Caco-2 (cell line): ENCODE data around the gene PF4V1. TPM values are rescaled to one million over a fixed set of nuclear protein-coding genes. Genes with fewer than 3 reads are reported as not detected.

Source experiments
- BruUV-seq: library from RNA; stranded (reverse); fragments of 400-500 nt; replicated peaks from 2 replicates; lab custom pipeline; 2021; lab: Mats Ljungman, UMichigan
- CTCF ChIA-PET: fragments of 300-600 bp; sonication (Branson Sonifier 250); formaldehyde crosslinking; loops from one replicate; lab custom pipeline; 2022; ENCODE audit warnings: antibody characterized with exemption; lab: Charles Lee
- POLR2A ChIA-PET: fragments of 300-600 bp; sonication (Branson Sonifier 250); formaldehyde crosslinking; loops from one replicate; lab custom pipeline; 2022; ENCODE audit warnings: antibody characterized with exemption; lab: Charles Lee
- DNase-seq, 2 experiments: peaks; one replicate each; pipeline versions ENCODE4 v3.0.0 to v3.0.0-alpha.2; 2020 to 2022
- H3K27me3 ChIP-seq: replicated peaks from 2 replicates; pipeline ENCODE4 v1.6.0; 2011; ENCODE audit warnings: low read length; ENCODE audit not compliant: control insufficient read depth, insufficient read depth
- H3K36me3 ChIP-seq: 2 replicates; pipeline ENCODE4 v1.5.1; 2011; ENCODE audit warnings: low read length; ENCODE audit not compliant: control insufficient read depth, insufficient read depth
- H3K4me1 ChIP-seq: fragments of 250-450 bp; sonication (Bioruptor Pico); 2 replicates; pipeline ENCODE4 v1.5.1; 2020; ENCODE audit warnings: mild to moderate bottlenecking
- H3K4me3 ChIP-seq: 2 replicates; pipeline ENCODE4 v1.5.1; 2011; ENCODE audit warnings: low read depth, mild to moderate bottlenecking, control low read depth, low read length
- H3K9me3 ChIP-seq: fragments of 250-450 bp; sonication (Bioruptor Pico); 2 replicates; pipeline ENCODE4 v1.5.1; 2020; ENCODE audit warnings: mild to moderate bottlenecking, moderate library complexity
- H3K27ac Mint-ChIP-seq: one replicate; pipeline ENCODE4 v1.8.0; 2022; ENCODE audit warnings: mixed read lengths; ENCODE audit not compliant: unreplicated experiment
- H3K27me3 Mint-ChIP-seq: one replicate; pipeline ENCODE4 v1.8.0; 2022; ENCODE audit warnings: mixed read lengths; ENCODE audit not compliant: insufficient read depth, unreplicated experiment
- H3K36me3 Mint-ChIP-seq: one replicate; pipeline ENCODE4 v1.8.0; 2022; ENCODE audit warnings: mild to moderate bottlenecking, mixed read lengths; ENCODE audit not compliant: insufficient read depth, unreplicated experiment
- H3K4me1 Mint-ChIP-seq: one replicate; pipeline ENCODE4 v1.8.0; 2022; ENCODE audit warnings: low read depth, mixed read lengths; ENCODE audit not compliant: unreplicated experiment
- H3K4me3 Mint-ChIP-seq: one replicate; pipeline ENCODE4 v1.8.0; 2022; ENCODE audit warnings: mild to moderate bottlenecking, moderate library complexity, mixed read lengths; ENCODE audit not compliant: unreplicated experiment
- H3K9me3 Mint-ChIP-seq: one replicate; pipeline ENCODE4 v1.8.0; 2022; ENCODE audit warnings: mixed read lengths; ENCODE audit not compliant: unreplicated experiment
- CTCF ChIP-seq, 2 experiments: fragments of 200-600 bp in 1 of 2; IDR thresholded peaks; 1 replicate in 1 of 2; 2 replicates in 1 of 2; pipeline versions ENCODE4 v1.5.1 to v1.8.0; 2011 to 2022; ENCODE audit warnings: antibody characterized with exemption in 1 of 2, control low read depth in 1 of 2, inconsistent platforms in 1 of 2, low read depth in 1 of 2, low read length in 1 of 2, mild to moderate bottlenecking in 1 of 2, moderate library complexity in 1 of 2; ENCODE audit not compliant: insufficient read depth in 1 of 2, severe bottlenecking in 1 of 2, unreplicated experiment in 1 of 2
- intact Hi-C: fragments of 100-400 bp; cut with micrococcal nuclease; formaldehyde crosslinking; loops from one replicate; pipeline ENCODE4 v1.10.0; 2022; ENCODE audit not compliant: unreplicated experiment
- total RNA-seq: library from RNA; stranded (reverse); gene quantifications from 2 replicates; pipeline ENCODE4 v1.2.3, GENCODE V29; 2022

Gene PF4V1
- total RNA-seq, 1 experiment from 2014 or later, result not detected

DNA sequence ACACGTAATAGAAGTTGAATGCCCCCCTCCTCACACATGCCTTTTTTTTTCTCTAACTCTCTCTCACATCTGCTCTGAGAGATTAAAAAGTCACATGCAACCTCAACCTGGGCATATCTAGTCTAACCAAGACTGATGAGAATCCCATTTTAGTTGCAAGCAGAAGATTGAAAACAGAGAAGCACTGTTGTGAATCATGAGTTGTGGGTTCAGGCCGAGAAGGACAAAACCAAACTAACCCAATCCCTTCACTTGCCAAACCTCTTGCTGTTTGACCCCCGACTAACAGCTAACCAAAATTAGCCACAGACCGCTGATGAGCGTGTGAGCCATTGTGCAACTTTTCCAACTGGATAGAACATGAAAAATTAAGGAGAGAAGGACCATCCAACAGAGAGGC is 47.9 kb downstream of the PF4V1 start:
- Histone ChIP-seq H3K4me3 (no peak overlapping the region), H3K4me1 (peaks cover 4% of the 10 kb centered on the region), H3K36me3 (no peaks in the 10 kb centered on the region), H3K27me3 (no peaks in the 10 kb centered on the region), H3K9me3 (no peaks in the 10 kb centered on the region)
- CTCF ChIA-PET, result no interaction called here
- POLR2A ChIA-PET, result no interaction called here
- Mint-ChIP-seq H3K9me3 (no peaks in the 10 kb centered on the region), H3K27ac (no peak overlapping the region), H3K36me3 (no peaks in the 10 kb centered on the region), H3K4me1 (no peaks in the 10 kb centered on the region), H3K27me3 (no peaks in the 10 kb centered on the region), H3K4me3 (no peak overlapping the region)
- no peak for TF ChIP-seq CTCF (IDR thresholded peaks at IDR 0.05; ENCODE audit: insufficient read depth in 1 of 2, low read depth in 1 of 2, low read length in 1 of 2, severe bottlenecking in 1 of 2, unreplicated experiment in 1 of 2)
- no peak for DNase-seq
- intact Hi-C loops, result no loop called here
- no TSS peak for BruUV-seq

DNA sequence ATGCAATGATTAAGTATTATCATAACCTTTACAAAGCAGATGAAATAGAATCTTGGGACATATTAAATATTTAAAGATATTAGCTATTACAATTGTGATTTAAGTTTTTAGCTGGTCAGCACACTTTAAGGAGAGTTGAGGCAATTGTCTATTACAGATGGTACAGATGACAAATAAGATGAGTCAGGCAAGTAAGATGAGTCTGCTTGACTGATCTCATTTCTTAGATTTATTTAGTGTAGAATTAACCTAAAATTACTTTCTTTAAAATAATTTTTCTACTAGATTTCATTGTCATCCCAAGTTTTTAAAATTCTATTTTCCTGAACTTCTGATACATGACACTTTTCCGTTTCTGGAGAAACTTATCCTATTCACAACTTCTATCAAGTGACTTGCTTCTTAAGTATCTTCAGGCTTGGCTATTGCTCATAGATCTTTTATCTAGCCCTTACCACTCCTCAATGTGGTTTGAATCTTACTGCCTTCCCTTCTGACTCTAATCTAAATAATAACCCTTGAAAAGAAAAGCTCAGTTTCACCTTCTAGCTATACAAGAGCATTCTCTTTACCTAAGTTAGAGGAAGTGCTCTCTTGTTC is 49.0 kb downstream of the PF4V1 start:
- no peaks in the 10 kb centered on the region for H3K36me3 Mint-ChIP-seq
- Histone ChIP-seq H3K4me3 (no peak overlapping the region), H3K27me3 (no peaks in the 10 kb centered on the region), H3K4me1 (no peaks in the 10 kb centered on the region), H3K9me3 (no peaks in the 10 kb centered on the region), H3K36me3 (no peaks in the 10 kb centered on the region)
- ChIA-PET POLR2A (no interaction called here), CTCF (no interaction called here)
- no peak overlapping the region for H3K4me3 Mint-ChIP-seq
- no peak overlapping the region for H3K27ac Mint-ChIP-seq
- H3K9me3 Mint-ChIP-seq, result no peaks in the 10 kb centered on the region
- no peaks in the 10 kb centered on the region for H3K4me1 Mint-ChIP-seq
- H3K27me3 Mint-ChIP-seq, result no peaks in the 10 kb centered on the region
- no TSS peak for BruUV-seq
- TF ChIP-seq CTCF (IDR thresholded peaks at IDR 0.05; ENCODE audit: insufficient read depth in 1 of 2, low read depth in 1 of 2, low read length in 1 of 2, severe bottlenecking in 1 of 2, unreplicated experiment in 1 of 2), result no peak
- intact Hi-C loops, result no loop called here
- DNase-seq, result no peak

DNA sequence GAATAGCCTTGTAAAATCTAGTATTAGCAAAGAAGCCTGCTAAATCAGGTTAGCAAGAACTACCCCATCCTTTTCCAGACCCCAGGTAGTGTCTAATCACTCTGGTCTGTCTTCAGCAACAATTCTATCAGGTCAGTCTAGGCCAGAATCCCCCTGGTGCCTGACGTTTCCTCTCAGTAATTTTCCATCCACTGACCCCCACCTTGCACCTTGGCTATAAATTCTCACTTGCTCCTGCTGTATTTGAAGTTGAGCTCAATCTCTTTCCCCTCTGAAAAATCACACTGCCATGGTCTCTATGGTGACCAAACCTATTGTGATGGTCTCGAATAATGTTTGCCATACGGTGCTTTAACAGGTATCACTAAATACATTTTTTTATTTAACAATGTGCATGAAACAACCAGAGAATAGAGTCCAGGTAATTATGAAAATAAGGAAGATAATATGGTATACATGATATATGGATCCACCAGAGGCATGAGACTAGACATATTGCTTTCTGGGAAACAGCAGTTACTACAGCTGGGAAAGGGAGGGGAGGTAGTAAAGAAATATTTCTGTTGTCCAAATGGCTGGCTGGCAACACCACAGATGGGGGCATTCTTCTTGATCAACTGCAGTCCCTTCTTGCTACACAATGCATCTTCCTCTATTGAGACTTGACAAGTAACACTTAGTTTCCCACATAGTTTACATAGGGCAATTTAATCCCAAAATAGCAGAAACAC is 49.9 kb downstream of the PF4V1 start:
- no peaks in the 10 kb centered on the region for H3K4me1 Mint-ChIP-seq
- BruUV-seq, result no TSS peak
- no peak overlapping the region for H3K4me3 Mint-ChIP-seq
- CTCF ChIA-PET, result no interaction called here
- intact Hi-C loops, result no loop called here
- H3K27me3 ChIP-seq, result no peaks in the 10 kb centered on the region
- no peak overlapping the region for H3K4me3 ChIP-seq
- H3K36me3 ChIP-seq, result no peaks in the 10 kb centered on the region
- no peaks in the 10 kb centered on the region for H3K27me3 Mint-ChIP-seq
- H3K9me3 ChIP-seq, result no peaks in the 10 kb centered on the region
- TF ChIP-seq CTCF (IDR thresholded peaks at IDR 0.05; ENCODE audit: insufficient read depth in 1 of 2, low read depth in 1 of 2, low read length in 1 of 2, severe bottlenecking in 1 of 2, unreplicated experiment in 1 of 2), result no peak
- DNase-seq, result no peak
- no peaks in the 10 kb centered on the region for H3K36me3 Mint-ChIP-seq
- H3K27ac Mint-ChIP-seq, result no peak overlapping the region
- H3K4me1 ChIP-seq, result no peaks in the 10 kb centered on the region
- no peaks in the 10 kb centered on the region for H3K9me3 Mint-ChIP-seq
- POLR2A ChIA-PET, result no interaction called here

Other genes with a start within 250 kb of the PF4V1 start
- gene RASSF6, start 232.9 kb upstream of the PF4V1 start, total RNA-seq, result 2.4 and 2.9 TPM in 2 replicates
- 0.18 TPM in 1 of 2 replicates, not detected in the other for gene CXCL8, start 112.7 kb upstream of the PF4V1 start, total RNA-seq
- not detected in 2 replicates for gene CXCL6, start 16.6 kb upstream of the PF4V1 start, total RNA-seq
- gene CXCL1, start 16.1 kb downstream of the PF4V1 start, total RNA-seq, result 0.79 TPM in 1 of 2 replicates, not detected in the other
- 0.58 TPM in 1 of 2 replicates, not detected in the other for gene PF4, start 128.7 kb downstream of the PF4V1 start, total RNA-seq
- not detected in 2 replicates for gene PPBP, start 134.9 kb downstream of the PF4V1 start, total RNA-seq
- 0.21 TPM in 1 of 2 replicates, not detected in the other for gene CXCL5, start 145.4 kb downstream of the PF4V1 start, total RNA-seq
- gene CXCL3, start 185.4 kb downstream of the PF4V1 start, total RNA-seq, result 1.9 and 4.3 TPM in 2 replicates
- gene CXCL2, start 245.9 kb downstream of the PF4V1 start, total RNA-seq, result 4.9 and 5.3 TPM in 2 replicates